G401.6 (cell line): ENCODE data around the gene BRSK2.
"Not testable (repeated sequence)": the region's sequence is repeated elsewhere in the genome, so short reads cannot be mapped to it uniquely, and the experiment has no call there.

ENCODE experiments used
- FAIRE-seq: peaks from 2 replicates; lab custom pipeline; 2012; peaks lifted over from hg19 to GRCh38; lab: Jason Lieb, UNC

Gene BRSK2

DNA sequence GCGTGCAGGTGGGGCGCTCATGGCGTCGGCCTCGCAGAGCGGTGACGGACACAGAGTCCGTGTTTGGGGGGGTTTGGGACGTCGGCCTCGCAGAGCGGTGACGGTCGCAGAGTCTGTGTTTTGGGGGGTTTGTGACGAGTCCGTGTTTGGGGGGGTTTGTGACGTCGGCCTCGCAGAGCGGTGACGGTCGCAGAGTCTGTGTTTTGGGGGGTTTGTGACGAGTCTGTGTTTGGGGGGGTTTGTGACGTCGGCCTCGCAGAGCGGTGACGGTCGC, 20.1 kb downstream of the BRSK2 start:
- FAIRE-seq = not testable (repeated sequence)

DNA sequence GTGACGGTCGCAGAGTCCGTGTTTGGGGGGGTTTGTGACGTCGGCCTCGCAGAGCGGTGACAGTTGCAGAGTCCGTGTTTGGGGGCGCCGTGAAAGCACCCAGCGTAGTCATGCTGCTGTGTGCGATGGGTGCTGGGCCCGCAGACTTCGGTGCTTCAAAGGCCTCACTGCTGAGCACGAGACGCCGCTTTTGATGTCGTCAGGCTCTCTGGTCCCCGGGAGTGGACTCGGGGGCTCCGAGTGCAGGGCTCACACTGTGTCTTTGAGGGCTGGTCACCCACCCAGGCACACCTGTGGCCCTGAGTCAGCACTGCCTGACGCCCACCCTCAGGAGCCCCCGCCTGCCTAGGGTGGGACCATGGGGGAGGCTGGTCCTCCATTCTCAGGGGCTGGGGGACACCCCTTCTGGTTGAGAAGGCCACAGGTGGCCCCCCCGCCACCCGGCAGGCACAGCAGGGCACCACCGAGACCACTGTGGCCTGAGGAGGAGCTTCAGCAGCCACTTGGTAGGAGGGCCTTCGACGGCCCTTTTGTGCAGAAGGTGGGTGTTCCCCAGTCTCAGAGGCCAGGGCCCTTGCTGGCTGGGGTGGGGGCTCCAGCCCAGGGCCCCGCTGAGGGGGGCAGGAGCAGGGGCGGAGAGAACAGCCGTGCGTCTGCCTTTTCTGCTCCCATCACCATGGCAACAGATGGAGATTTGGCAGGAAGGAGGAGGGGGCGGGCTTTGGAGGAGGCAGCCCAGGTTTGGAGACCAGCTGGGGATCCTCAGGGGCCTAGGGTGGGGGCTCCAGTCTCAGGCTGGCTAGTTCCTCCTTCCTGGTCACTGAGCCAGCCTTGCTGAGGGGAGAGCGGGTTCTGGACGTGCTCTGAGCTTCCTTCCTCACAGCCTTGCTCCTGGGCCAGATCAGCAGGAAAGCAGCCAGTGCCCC, 20.9 kb downstream of the BRSK2 start:
- FAIRE-seq = no peak

DNA sequence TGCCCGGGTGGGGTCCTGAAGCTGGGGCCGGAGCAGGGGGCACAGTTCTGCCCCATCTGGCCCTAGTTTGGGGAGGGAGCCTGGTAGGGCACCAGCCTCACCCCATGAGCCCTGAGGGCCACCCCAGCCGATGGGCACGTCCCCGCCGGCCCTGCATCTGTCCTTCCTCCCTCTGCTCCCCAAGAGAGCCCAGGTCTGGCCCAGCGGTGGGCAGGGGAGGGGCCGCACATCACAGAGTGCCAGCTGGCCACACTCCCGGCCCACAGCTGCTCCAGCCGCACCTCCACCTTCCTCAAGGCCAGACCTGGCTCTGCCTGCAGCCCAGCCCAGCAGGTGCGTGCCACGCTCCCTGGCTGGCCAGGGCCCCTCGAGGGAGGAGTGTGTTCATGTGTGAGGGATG, 21.6 kb downstream of the BRSK2 start:
- FAIRE-seq = no peak

DNA sequence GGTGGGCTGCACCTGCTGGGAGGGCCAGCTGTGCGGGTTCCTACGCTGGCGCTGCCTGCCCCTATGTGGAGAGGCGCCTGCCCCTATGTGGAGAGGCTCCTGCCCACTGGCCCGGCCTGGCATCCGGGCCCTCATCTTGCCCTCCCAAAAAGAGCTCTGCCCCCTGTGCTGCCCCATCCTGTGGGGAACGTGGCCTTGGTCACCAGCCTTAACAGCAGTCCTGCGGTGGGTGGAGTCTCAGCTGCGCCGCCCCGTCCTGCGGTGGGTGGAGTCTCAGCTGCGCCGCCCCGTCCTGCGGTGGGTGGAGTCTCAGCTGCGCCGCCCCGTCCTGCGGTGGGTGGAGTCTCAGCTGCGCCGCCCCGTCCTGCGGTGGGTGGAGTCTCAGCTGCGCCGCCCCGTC, 22.0 kb downstream of the BRSK2 start:
- FAIRE-seq = not testable (repeated sequence)

DNA sequence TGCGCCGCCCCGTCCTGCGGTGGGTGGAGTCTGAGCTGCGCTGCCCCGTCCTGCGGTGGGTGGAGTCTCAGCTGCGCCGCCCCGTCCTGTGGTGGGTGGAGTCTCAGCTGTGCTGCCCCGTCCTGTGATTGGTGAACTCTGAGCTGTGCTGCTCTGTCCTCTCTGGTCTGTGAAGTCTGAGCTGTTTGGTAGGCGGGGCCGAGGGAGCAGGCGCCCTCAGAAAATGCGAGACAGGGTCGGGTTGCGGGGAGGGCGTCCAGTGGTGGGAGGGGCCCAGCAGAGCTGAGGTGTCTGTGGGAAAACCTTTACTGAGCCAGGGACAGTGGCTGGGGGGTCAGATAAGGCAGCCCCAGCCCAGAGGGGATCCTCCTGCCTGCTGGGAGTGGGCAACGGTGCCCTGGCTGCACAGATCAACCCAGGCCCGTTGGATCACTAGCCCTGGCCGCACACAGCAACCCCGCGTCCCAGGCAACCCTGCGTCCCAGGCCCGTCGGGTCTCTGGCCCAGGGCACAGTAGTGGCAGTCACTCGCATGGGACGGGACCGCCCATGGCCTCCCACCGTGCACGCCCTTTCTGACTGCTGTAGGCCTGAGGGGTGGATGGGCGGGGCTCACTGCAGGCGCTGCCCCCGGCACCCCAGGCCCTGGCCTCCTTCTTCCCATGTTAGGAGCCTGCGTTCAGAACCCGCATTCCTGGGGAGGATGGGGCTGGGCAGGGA, 22.8 kb downstream of the BRSK2 start:
- no peak for FAIRE-seq

DNA sequence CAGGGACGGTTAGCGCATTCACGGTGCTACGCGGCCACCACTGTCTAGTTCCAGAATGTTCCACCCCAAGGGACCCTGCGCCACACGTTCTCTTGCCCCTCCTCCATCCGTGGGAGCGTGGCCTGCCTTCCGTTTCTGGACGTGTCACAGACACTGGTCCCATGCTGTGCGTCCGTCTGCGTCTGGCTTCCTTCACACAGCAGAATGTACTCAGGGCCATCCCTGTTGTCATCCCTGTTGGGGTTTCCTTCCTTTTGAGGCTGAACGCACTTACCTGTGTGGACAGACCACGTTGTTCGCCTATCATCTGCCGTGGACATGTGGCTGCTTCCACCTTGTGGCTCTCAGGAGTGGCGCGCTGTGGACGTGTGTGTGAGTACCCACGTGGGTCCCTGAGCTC, 24.9 kb downstream of the BRSK2 start:
- no peak for FAIRE-seq

DNA sequence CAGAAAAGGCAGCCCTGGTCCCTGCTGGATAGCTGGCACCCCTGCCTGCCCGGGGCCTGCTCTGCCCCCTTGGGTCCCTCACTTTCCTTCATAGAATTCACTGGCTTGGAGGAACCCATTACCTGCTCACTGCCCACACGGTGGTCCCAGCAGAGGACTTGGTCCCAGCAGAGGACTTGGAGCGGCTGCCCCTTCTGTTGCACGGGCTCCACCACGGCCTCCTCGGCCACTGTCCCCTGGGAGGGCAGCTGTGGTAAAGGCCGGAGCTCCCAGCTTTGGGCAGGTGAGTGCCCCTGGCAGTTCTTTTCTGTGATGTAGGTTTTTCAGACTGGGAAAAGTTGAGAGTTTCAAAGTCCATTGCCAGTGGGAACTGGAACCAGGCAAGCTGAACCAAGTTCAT, 25.9 kb downstream of the BRSK2 start:
- no peak for FAIRE-seq

DNA sequence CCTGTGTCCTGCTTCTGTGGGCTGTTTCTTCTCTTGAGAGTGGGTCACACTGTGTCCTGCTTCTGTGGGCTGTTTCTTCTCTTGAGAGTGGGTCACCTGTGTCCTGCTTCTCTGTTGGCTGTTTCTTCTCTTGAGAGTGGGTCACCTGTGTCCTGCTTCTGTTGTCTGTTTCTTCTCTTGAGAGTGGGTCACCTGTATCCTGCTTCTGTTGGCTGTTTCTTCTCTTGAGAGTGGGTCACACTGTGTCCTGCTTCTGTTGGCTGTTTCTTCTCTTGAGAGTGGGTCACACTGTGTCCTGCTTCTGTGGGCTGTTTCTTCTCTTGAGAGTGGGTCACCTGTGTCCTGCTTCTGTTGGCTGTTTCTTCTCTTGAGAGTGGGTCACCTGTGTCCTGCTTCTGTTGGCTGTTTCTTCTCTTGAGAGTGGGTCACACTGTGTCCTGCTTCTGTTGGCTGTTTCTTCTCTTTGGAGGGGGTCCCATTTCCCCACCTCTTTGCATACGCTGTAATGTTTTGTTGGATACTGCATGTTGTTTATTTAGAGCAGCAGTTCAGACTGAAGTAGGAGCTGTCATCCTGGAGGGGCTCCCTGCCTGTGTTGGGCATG, 28.6 kb downstream of the BRSK2 start:
- FAIRE-seq = not testable (repeated sequence)

DNA sequence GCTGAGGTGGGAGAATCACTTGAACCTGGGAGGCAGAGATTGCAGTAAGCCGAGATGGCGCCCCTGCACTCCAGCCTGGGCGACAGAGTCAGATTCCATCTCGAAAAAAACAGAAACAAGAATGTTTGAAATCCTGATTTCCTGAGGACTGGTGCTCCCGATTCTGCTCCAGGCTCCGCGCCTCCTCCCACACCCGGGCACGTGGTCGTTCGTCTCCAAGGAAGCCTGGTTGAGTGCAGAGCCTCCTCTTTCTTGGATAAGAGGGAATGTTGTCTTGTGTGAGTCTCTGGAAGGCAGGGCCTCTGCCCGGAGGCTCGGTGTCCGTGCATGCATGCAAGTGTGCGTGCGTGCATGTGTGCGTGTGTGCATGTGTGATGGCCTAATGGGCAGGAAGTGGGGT, 30.1 kb downstream of the BRSK2 start:
- no peak for FAIRE-seq

DNA sequence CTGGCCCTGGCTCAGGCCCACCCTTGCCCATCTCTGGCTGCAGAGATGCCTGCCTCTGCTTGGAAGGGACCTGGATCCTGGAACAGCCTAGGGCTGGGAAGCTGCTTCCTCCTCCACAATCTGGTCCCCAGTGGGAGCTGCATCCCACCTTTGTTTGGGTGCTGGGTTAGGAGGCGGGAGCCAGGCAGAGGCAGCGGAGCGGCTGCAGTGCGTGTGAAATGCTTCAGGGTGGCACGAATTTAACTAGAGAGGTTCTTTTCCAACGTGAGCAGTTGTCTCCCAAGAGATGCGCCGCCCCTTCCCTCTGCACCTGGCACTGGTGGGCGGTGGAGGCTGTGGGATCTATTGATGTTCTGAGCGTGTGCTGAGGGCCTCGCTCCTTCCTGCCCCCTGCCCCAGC, 31.6 kb downstream of the BRSK2 start:
- no peak for FAIRE-seq

DNA sequence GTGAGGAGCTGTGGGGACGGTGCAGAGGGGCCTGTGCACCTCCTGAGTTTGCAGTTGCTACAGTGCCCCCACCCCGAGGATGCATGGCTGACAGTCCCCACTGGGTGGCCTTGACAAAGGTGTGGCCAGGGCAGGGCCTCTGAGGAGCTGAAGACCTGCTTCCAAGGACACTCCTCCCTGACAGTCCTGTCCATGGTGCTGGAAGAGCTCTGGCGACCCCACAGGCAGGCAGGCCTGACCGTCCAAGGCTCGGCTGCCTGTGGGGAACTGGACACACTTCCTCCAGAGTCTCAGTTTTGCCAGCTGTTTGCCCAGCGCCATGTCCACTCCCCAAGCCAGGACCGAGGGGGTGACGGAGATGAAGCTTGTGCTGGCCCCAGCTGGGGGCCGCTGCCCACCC, 32.7 kb downstream of the BRSK2 start:
- FAIRE-seq = no peak

DNA sequence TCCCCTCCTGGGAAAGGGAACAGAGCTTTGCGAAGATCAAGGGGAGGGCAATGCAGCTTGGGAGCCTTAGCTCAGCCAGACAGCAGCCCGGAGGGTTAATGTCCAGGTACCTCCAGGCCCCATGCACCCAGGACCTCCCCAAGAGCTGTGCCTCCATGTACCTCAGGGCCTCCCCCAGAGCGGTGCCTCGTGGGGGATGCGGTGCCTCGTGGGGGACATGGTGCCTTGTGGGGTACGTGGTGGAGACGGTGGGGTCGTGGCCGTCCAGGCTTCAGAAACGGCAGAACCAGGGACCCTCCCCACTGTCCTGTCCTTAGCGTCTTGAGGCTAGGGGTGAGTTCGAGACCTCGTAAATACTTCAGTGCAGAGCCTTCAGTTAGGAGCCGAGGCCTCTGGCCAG, 33.2 kb downstream of the BRSK2 start:
- no peak for FAIRE-seq

DNA sequence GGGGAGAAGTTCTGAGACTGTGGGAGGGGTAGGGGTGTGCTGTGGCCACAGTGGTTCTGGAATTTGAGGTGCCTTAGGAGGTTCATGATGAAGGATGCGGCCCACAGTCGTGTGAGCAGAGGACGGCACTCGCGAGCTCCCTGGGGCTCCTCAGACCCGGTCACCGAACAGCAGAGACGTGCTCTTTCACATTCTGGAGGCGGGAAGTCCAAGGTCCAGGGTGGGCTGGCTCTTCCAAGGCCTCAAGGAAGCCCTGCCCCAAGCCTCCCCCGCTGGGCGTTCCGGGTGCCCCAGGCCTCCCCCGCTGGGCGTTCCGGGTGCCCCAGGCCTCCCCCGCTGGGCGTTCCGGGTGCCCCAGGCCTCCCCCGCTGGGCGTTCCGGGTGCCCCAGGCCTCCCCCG, 33.7 kb downstream of the BRSK2 start:
- FAIRE-seq = not testable (repeated sequence)

DNA sequence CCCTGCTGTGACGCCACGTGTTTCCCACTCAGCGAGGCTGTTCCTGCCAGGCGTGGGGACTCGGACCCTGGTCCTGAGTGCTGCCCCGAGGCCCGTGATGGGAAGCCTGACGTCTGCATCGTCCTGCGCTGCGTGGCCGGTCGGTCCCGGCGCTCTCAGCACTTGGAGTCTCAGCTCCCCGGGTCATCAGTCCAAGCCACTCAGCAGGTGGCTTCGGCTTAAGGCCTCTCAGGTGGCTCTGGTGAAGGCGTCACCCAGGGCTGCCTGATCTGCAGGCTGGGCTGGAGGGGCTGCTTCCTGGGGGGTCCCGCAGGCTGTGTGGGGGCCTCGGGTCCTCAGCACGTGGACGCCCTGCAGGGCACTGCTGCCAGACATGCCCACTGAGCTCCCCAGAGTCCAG, 35.3 kb downstream of the BRSK2 start:
- no peak for FAIRE-seq

DNA sequence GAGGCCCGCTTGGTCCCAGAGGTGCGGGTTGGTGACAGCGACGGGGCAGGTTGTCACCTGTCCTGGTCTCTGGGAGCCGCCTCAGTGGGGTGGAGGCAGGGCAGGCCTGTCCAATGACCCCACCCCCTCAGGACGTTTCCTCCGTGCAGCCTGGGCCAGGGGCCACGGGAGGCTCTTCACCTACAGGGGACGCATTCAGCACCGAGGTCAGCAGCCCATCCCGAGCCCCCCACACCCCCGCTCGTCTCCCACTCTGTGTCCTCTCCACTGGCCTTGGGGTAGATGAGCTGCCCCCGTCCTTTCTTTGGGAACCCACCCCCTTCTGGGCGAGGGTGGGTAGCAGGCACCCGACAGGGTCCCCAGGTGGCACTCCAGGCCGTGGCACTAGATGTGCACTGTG, 35.7 kb downstream of the BRSK2 start:
- FAIRE-seq = no peak

DNA sequence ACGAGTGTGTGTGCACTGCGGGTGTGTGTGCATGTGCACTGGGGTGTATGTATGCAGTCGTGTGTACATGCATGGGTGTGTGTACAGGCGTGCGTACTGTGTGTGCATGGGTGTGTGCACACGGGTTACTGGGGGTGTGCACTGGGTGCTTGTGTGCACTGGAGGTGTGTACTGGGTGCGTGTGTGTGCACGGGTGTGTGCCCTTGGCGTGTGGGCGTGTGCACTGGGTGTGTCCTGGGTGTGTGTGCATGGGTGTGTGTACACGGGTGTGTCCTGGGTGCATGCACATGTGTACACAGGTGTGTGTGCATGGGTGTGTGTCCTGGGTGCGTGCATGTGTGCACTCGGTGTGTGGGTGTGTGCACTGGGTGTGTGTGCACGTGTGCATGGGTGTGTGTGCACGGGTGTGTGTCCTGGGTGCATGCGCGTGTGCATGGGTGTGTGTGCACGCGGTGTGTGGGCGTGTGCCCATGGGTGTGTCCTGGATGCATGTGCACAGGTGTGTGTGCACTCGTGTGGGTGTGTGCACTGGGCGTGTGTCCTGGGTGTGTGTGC, 39.1 kb downstream of the BRSK2 start:
- FAIRE-seq = no peak

DNA sequence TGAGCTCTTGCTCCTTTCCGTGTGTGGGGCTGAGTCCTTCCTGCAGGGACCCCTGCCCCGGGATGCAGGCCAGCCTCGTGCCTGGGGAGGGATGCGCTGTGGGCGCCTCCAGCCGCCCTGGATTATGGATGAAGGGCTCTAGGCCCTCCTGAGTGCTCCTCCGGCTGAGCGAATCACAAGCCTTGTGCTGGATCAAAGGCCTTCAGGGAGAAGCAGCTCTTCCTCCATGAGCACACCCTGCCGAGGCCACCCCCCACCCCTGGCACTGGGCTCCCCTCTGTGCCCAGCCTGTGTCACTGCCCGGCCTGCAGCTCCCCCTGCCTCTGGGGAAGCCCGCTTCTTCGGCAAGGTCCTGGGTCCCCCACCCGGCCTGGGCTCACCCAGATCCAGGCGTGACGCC, 43.8 kb downstream of the BRSK2 start:
- no peak for FAIRE-seq

DNA sequence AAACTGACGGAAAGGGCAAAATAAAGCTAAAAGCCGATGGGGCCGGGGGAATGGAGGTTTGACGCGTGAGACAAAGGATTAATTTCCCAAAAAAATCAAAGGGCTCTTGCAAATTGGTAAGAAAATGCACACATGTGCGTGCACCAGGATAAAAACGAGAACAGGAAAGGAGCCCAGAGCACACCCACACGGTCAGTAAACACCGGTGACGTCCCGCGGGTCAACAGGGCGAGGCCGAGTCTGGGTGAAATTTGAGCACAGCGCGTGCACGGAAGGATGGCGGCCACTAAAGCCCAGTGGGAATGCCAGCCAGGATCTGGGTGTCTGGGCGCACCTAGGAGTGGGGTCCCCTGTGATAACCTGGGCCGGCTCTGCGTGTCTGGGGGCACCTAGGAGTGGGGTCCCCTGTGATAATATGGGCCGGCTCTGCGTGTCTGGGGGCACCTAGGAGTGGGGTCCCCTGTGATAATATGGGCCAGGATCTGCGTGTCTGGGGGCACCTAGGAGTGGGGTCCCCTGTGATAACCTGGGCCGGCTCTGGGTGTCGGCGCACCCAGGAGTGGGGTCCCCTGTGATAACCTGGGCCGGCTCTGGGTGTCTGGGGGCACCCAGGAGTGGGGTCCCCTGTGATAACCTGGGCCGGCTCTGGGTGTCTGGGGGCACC, 44.4 kb downstream of the BRSK2 start:
- FAIRE-seq = no peak

DNA sequence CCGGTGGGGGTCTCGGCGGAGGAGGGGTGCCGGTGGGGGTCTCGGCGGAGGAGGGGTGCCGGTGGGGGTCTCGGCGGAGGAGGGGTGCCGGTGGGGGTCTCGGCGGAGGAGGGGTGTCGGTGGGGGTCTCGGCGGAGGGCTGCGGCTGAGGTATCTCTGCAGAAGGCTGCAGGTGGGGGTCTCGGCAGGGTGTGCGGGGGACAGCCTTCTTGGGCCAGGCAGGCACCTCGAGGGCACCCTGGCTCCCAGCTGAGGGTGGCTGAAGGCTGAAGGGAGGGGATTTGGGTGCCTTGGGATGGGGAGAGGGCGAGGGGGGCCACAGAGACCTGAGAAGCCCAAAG, 45.7 kb downstream of the BRSK2 start:
- FAIRE-seq = not testable (repeated sequence)

DNA sequence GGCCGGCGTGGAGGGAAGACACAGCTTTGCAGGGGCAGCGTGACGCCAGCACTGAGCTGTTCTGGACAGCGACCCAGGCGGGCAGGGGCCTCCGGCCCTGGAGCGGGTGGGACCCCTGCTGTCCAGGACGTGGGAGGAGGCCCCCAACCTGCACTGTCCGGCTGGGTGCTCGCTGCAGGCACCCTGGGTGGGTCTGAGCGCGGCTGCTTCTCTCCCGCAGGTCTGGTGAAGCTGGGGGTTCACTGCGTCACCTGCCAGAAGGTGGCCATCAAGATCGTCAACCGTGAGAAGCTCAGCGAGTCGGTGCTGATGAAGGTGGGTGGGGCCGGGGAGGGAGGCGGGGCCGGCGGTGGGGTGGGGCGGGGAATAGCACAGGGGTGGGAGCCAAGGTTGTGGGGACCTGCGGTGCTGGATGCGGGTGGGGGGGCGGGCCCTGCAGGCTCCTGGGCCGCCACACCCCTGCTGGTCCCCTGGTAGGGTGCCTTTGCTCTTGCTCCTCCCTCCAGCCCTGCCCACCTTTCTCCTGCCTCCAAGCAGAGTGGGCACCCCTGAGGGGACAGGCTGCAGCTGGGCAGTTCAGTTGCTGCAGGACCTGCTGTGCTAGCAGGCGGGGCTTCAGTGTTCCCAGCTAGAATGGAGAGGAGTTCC, 46.2 kb downstream of the BRSK2 start:
- no peak for FAIRE-seq

DNA sequence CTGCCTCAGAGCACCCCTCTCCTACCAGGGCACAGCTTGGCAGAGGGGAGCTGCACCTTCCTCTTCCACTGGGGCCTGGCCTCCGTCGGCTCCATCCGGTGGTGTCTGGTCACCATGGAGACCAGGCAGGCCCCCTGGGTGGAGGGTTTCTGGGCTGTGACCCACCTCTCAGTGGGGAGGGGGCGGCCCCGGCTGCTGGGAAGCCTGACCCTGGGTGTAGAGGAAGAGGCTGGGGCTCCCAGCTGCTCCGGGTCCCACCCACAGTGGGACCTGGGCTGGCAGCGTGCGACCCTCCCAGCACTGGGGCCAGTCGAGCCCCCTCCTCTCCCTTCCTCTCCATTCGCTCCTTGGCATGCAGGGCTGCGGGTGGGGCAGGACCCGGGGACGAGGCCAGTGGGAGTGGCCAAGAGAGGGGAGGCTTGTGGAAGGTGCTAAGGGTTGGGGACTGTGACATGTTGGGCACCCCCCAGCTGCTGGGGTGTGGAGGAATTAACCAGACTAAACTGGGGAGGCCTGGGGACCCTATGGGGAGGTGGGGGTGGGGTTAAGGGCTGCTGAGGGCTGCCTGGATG, 46.8 kb downstream of the BRSK2 start:
- no peak for FAIRE-seq

DNA sequence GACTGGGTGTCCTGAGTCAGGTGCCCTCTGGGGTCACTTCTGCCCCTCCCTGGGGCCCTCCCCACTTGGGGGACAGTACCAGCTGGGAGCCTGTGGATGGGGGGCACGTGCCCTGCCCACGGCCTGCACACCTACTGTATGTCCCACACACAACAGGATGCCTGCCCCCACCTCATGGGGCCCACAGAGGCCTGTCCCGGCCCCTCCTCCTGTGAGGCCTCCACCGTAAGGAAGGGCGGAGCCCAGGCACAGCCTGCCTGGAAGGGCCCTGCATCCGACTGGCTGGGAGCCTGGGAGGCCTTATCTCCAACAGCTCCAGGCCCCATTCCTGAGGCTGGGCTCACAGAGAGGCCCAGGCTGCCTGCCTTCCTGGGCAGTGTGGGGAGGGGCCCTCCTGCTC, 47.8 kb downstream of the BRSK2 start:
- no peak for FAIRE-seq
